Superior temporal gyrus (tissue), 1 donor: ENCODE data around the gene XRCC1.

Source experiments
- DNase-seq: peaks from one replicate; pipeline ENCODE4 v3.0.0-alpha.2; 2016; ENCODE audit errors: extremely low spot score

Gene XRCC1, protein sequence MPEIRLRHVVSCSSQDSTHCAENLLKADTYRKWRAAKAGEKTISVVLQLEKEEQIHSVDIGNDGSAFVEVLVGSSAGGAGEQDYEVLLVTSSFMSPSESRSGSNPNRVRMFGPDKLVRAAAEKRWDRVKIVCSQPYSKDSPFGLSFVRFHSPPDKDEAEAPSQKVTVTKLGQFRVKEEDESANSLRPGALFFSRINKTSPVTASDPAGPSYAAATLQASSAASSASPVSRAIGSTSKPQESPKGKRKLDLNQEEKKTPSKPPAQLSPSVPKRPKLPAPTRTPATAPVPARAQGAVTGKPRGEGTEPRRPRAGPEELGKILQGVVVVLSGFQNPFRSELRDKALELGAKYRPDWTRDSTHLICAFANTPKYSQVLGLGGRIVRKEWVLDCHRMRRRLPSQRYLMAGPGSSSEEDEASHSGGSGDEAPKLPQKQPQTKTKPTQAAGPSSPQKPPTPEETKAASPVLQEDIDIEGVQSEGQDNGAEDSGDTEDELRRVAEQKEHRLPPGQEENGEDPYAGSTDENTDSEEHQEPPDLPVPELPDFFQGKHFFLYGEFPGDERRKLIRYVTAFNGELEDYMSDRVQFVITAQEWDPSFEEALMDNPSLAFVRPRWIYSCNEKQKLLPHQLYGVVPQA

GRCh38 chr19:43575156-43575950, at the start of gene XRCC1, which contains the start of gene PINLYP:
Gene XRCC1, minus strand, starts transcription at chr19:43575527. Its CDS starts 69 bp downstream, at chr19:43575458.
Gene PINLYP, plus strand, starts transcription at chr19:43575801. Its CDS starts 1,391 bp downstream, at chr19:43577192.
- DNase-seq, result peak; percentile 99

- no peak for DNase-seq
Observed at GRCh38 chr19:43624933-43625332, 49.6 kb upstream of the XRCC1 start.

DNA sequence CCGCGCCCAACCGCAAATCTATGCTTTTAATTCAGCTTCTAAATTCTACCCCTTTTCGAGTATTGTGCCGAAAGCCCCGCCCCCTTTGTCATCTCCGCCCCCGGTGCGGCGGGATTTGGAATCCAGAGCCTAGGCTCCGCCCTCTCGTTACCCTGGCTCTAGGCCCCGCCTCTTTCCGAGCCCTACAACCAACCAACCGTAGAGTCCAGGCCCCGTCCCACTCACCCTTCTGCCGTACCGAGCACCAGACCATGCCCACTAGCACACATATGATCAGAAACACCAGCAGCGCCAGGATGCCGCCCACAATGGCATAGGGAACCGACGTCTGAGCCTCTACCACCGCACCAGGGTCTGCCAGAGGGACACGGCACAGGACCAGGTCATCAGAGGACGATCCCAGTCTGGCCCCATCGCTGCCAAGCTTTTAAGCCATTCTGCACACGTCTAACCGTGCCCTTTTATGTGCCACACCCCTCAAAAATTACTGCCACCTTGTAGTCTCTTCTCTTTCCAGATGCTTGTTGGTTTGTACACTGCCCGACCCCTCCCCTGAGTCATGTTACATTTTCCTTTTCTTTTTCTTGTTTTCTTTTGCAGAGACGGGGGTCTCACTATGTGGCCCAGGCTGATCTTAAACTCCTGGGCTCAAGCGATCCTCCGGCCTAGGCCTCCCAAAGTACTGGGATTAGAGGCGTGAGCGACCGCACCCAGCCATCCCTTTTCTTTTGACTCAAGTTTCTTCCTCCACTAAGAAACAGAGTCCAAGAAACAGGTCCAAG, 48.8 kb upstream of the XRCC1 start:
- DNase-seq, result no peak

GRCh38 chr19:43622956-43623355, 47.6 kb upstream of the XRCC1 start:
- no peak for DNase-seq

DNA sequence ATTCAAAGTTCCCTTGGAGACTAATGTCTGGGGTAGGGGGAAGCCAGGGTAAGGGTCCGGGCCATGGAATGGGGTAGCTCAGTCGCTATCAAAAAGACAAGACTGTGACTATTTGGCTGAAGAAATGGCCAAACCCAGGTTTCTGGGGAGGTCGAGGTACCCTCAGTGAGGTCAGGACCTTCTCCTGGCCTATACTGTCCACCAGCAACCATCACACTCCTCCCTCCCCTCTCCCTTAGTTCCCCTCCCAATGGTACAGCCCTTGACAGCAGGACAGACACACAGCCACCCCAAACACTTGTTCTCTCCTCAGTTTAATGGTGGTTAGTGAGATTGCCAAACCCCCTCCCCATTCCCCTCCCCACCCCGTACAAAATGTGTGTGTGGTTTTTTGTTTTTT, 46.7 kb upstream of the XRCC1 start:
- no peak for DNase-seq

- no peak for DNase-seq
Observed at GRCh38 chr19:43620061-43621001, 45.0 kb upstream of the XRCC1 start.

DNA sequence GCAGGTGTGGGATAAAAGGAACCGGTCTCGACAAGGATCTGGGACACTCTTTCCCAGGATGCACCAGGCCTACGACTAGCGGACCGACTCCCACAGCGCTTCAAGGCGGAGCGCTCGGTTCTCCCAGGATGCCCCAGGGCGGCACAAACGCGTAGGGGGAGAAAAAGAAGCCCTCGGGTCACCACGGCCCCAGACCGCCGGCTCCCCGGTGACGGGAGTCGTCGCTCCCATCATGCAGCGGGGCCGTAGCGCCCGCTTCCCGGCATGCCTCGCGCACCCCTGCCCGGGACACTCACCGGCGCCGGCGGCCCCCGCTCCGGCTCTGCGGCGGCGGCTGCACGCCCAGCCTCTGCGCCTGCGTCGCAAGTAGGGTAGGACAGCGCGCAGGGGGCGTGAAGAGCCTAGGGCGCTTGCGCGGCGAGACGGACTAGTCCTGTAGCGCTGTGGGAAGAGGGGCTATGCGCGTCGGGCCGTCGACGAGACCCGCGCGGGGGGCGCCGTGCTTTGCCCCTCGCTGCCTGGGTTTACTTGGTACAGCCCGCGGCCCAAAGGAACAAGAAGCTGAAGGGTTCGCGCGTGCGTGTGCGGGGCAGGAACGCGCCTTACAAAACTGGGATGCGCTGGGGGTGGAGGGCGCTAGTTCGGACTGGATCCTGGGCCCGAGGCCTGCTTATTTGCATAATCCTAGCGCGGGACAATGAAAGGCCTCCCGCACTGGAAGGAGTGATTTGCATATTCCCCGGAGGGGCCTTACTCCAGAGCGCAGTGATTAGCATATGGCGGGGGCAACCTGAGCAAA, 44.1 kb upstream of the XRCC1 start, which contains the start of gene ZNF428:
ZNF428 (minus strand) TSS at position 368 of the 799 bp plus-strand sequence. CDS start 5,325 bp downstream, outside the sequence.
- DNase-seq, result peak; percentile 95

DNA sequence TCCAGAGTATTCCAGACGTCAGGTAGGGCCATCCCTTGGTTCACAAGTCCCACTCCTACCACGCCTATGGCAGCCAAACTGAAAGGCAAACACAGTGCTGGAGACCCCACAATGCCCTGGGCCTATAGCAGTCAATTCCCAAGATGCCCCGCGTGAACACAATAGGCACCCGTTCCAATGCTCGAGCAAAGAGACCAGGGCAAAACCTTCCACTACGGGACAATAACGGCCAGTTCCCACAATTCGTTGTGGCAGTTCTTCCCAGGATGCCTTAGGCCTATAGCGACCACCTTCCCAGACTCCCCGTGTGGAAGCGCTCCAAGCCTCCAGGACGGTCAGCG, 43.6 kb upstream of the XRCC1 start:
- no peak for DNase-seq

- DNase-seq, result no peak
Observed at GRCh38 chr19:43616954-43617353, 41.6 kb upstream of the XRCC1 start.

DNA sequence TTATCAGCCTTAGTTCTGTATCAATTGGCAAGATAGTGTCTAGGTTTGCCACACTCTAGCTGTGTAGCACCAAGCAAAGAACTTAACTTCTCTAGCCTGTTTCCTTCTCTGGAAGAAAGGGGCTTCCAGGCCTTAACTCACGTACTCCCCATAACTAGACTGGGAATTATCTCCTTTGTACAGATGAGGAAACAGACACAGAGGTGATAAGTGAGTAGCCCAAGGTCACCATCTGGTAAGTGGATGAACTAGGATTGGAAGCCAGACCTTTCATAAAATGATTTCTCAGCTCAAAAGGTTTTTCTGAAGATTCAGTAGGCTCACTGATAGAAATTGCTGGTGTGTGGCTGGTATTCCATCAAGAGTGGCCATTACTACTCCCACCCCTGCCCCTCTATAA, 41.0 kb upstream of the XRCC1 start:
- DNase-seq, result no peak

DNA sequence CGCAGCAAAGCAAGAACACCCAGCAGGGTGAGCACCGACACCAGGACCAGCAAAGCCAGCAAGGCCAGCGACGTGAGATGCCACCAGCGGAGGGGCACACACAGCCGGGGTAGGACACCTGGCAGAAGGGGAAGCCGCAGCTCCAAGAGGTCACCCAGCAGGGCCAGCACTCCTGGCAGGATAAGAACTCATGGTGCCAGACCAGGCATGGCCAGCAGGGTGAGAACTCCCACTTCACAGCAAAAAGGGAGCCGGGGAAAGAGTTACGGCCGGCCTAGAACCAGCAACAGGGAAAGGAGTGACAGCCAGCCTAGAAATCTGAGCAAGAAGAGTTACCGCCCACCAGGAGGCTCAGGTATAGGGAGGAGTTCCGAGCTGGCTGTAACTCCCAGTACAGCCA, 37.0 kb upstream of the XRCC1 start:
- DNase-seq, result no peak

- DNase-seq, result no peak
Observed at GRCh38 chr19:43611788-43612187, 36.5 kb upstream of the XRCC1 start, which contains the start of gene SRRM5. Gene SRRM5, plus strand, starts transcription at chr19:43612088. Its CDS starts 34 bp downstream, at chr19:43612122.

GRCh38 chr19:43610493-43610892, 35.2 kb upstream of the XRCC1 start:
- DNase-seq, result no peak

DNA sequence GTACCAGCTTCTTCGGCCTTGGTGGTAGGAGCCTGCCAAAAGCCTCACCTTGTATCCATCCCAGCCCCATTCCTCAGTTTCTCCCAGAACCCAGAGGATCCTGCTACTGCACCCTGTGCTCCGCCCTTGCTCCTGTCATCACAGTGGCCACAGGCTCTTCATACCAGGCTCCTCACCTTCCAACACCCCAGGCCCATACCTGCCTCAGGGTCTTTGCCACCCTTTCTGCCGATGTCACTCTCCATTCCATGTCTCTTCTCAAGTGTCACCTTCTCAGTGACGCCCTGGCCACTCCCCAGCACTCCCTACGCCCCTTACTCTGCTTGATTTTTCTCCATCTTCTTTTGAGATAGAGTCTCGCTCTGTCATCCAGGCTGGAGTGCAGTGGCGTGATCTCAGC, 34.5 kb upstream of the XRCC1 start:
- no peak for DNase-seq

DNA sequence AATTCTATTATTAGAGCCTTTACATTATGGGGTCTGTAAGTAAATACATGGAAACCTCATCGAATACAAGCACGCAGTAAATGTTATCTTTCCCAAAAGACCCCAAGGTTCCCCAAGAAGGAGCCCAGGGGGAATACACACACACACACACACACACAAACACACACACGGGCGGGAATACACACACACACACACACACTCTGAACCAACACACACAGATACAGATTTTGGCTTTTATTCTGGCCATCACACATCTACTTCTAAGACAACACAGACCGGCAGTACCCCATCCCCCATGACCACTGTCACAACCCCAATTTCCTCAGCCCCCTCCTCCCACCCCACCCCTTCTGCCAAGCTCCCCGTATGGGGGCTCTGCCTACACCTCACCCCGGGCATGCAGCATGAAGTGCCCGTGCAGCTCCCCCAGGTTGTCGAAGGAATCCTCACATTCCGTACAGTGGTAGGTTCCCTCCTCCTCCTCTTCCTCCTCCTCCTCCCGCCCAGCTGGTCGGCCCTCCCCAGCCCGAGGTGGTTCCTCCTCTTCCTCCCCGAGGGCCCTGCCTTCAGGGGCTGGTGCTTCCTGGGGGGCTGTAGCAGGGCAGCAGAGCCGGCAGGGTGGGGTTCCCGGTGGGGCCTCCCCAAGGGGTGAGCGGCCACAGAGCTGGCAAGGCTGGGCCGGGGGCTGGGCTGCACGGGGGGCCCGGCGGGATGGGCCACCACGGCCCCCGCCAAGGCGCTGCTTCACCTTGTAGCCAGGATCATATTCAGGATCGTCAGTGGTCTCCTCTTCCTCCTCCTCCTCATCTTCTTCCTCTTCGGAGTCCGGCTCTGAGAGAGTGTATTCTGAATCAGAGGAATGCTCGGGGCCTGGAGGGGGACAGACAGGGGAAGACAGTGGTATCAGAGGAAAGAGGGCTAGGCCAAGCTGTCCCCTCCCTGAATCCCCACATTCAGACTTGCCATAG, 32.2 kb upstream of the XRCC1 start:
- DNase-seq, result no peak

GRCh38 chr19:43606569-43607229, 31.4 kb upstream of the XRCC1 start:
- peak; percentile 56 for DNase-seq

DNA sequence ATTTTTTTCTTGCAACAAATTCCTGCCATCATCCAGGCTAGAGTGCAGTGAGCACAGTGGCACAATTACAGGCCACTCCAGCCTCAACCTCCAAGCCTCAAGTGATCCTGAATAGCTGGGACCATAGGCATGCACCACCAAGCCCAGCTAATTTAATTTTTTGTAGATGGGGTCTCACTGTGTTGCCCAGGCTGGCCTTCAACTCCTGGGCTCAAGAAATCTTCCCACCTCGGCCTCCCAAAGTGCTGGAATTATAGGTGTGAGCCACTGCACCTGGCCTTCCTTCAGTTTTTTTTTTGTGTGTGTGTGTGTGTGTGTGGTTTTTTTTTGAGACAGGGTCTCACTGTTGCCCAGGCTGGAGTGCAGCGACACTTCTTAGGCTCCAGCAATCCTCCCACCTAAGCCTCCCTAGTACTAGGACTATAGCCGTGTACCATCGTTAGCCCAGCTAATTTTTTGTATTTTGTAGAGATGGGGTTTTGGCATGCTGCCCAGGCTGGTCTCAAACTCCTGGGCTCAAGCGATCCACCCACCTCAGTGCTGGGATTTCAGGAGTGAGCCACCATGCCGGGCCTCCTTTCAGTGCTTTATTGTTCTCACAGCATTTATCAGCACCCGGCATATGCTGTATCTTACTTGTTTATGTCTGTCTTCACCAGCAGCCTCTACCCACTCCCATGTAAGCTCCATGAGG, 30.7 kb upstream of the XRCC1 start:
- DNase-seq, result peak; percentile 42
